H9 (cell line): ENCODE measurements around the gene LAMC1. TPM values are rescaled to one million over a fixed set of nuclear protein-coding genes. Genes with fewer than 3 reads are reported as not detected.

Experiments
- DNase-seq: peaks from one replicate; pipeline ENCODE4 v3.0.0-alpha.2; 2017
- H2AFZ ChIP-seq: one replicate; pipeline ENCODE4 v1.6.1; 2013; ENCODE audit warnings: mild to moderate bottlenecking, low read length, control low read depth, moderate library complexity
- H2AK5ac ChIP-seq: 2 replicates; pipeline ENCODE4 v1.6.1; 2013; ENCODE audit warnings: low read length, control low read depth, mixed read lengths; ENCODE audit not compliant: insufficient read length
- H2BK120ac ChIP-seq: one replicate; pipeline ENCODE4 v1.6.1; 2013; ENCODE audit warnings: low read depth, mild to moderate bottlenecking, low read length, control low read depth, inconsistent platforms; ENCODE audit not compliant: poor library complexity, severe bottlenecking
- H2BK12ac ChIP-seq: 2 replicates; pipeline ENCODE4 v1.6.1; 2013; ENCODE audit warnings: low read length, control low read depth, mixed read lengths, low read depth; ENCODE audit not compliant: insufficient read length
- H2BK15ac ChIP-seq: 2 replicates; pipeline ENCODE4 v1.6.1; 2013; ENCODE audit warnings: low read depth, low read length, control low read depth
- H2BK20ac ChIP-seq: one replicate; pipeline ENCODE4 v1.6.1; 2013; ENCODE audit warnings: low read depth, mild to moderate bottlenecking, low read length, control low read depth, inconsistent platforms; ENCODE audit not compliant: poor library complexity, severe bottlenecking
- H2BK5ac ChIP-seq: 2 replicates; pipeline ENCODE4 v1.6.1; 2013; ENCODE audit warnings: low read length, control low read depth, mixed read lengths; ENCODE audit not compliant: insufficient read length
- H3K14ac ChIP-seq: 2 replicates; pipeline ENCODE4 v1.6.1; 2013; ENCODE audit warnings: low read length, control low read depth; ENCODE audit not compliant: insufficient read depth
- H3K18ac ChIP-seq: 2 replicates; pipeline ENCODE4 v1.6.1; 2013; ENCODE audit warnings: low read depth, mild to moderate bottlenecking, mixed read lengths, low read length, control low read depth; ENCODE audit not compliant: insufficient read length
- H3K23ac ChIP-seq: 2 replicates; pipeline ENCODE4 v1.6.1; 2013; ENCODE audit warnings: low read length, control low read depth, mixed read lengths, low read depth; ENCODE audit not compliant: insufficient read length
- H3K23me2 ChIP-seq: 2 replicates; pipeline ENCODE4 v1.6.1; 2013; ENCODE audit warnings: low read depth, mild to moderate bottlenecking, mixed read lengths, low read length, control low read depth; ENCODE audit not compliant: insufficient read length, poor library complexity, severe bottlenecking
- H3K27ac ChIP-seq: 2 replicates; pipeline ENCODE4 v1.5.1; 2013; ENCODE audit warnings: low read length, control low read depth, mixed read lengths, low read depth; ENCODE audit not compliant: insufficient read length
- H3K27me3 ChIP-seq: 2 replicates; pipeline ENCODE4 v1.6.1; 2013; ENCODE audit warnings: low read length, control low read depth, inconsistent platforms; ENCODE audit not compliant: insufficient read depth
- H3K4ac ChIP-seq: 2 replicates; pipeline ENCODE4 v1.6.1; 2013; ENCODE audit warnings: low read depth, mild to moderate bottlenecking, control low read depth, inconsistent platforms, low read length, moderate library complexity
- H3K4me1 ChIP-seq: 2 replicates; pipeline ENCODE4 v1.6.1; 2013; ENCODE audit warnings: low read length, control low read depth, inconsistent platforms; ENCODE audit not compliant: insufficient read depth
- H3K4me2 ChIP-seq: 2 replicates; pipeline ENCODE4 v1.6.1; 2013; ENCODE audit warnings: low read length, control low read depth, mixed read lengths; ENCODE audit not compliant: insufficient read length, insufficient read depth
- H3K56ac ChIP-seq: 2 replicates; pipeline ENCODE4 v1.6.1; 2013; ENCODE audit warnings: low read depth, mild to moderate bottlenecking, mixed read lengths, low read length, control low read depth; ENCODE audit not compliant: insufficient read length
- H3K79me1 ChIP-seq: 2 replicates; pipeline ENCODE4 v1.6.1; 2013; ENCODE audit warnings: low read depth, mild to moderate bottlenecking, moderate library complexity, low read length, control low read depth, inconsistent platforms; ENCODE audit not compliant: insufficient read depth, poor library complexity, severe bottlenecking
- H3K79me2 ChIP-seq: 2 replicates; pipeline ENCODE4 v1.6.1; 2013; ENCODE audit warnings: low read length, control low read depth, inconsistent platforms; ENCODE audit not compliant: insufficient read depth
- H3K9ac ChIP-seq: 2 replicates; pipeline ENCODE4 v1.6.1; 2013; ENCODE audit warnings: low read length, control low read depth, mixed read lengths; ENCODE audit not compliant: insufficient read length; ENCODE audit errors: extremely low read depth
- H3K9me3 ChIP-seq: one replicate; pipeline ENCODE4 v1.6.1; 2013; ENCODE audit warnings: low read depth, low read length, inconsistent platforms; ENCODE audit not compliant: control insufficient read depth
- H3T11ph ChIP-seq: one replicate; pipeline ENCODE4 v1.6.1; 2013; ENCODE audit warnings: mild to moderate bottlenecking, low read length, control low read depth, inconsistent platforms
- H4K20me1 ChIP-seq: one replicate; pipeline ENCODE4 v1.6.1; 2013; ENCODE audit not compliant: control insufficient read depth, insufficient read length, insufficient read depth
- H4K5ac ChIP-seq: 2 replicates; pipeline ENCODE4 v1.6.1; 2013; ENCODE audit warnings: low read depth, mild to moderate bottlenecking, mixed read lengths, low read length, control low read depth; ENCODE audit not compliant: insufficient read length
- H4K8ac ChIP-seq: replicated peaks from 2 replicates; pipeline ENCODE4 v1.6.1; 2013; ENCODE audit warnings: low read length, control low read depth, mixed read lengths, low read depth; ENCODE audit not compliant: insufficient read length
- H4K91ac ChIP-seq: 2 replicates; pipeline ENCODE4 v1.6.1; 2013; ENCODE audit warnings: low read depth, mild to moderate bottlenecking, moderate library complexity, mixed read lengths, low read length, control low read depth; ENCODE audit not compliant: insufficient read length
- H3K27ac Mint-ChIP-seq, 3 experiments: 2 replicates in 2 of 3; 3 replicates in 1 of 3; pipeline ENCODE4 v1.8.0; 2020 to 2021; ENCODE audit warnings: mixed read lengths in 3 of 3, mild to moderate bottlenecking in 1 of 3, moderate library complexity in 1 of 3
- H3K27me3 Mint-ChIP-seq: 2 replicates; pipeline ENCODE4 v1.8.0; 2021; ENCODE audit warnings: low read depth, mild to moderate bottlenecking, moderate library complexity, mixed read lengths
- H3K36me3 Mint-ChIP-seq, 3 experiments: 2 replicates in 2 of 3; 3 replicates in 1 of 3; pipeline ENCODE4 v1.8.0; 2020 to 2021; ENCODE audit warnings: low read depth in 3 of 3, mixed read lengths in 3 of 3; ENCODE audit not compliant: insufficient read depth in 1 of 3
- H3K4me1 Mint-ChIP-seq, 2 experiments: 2 replicates each; pipeline ENCODE4 v1.8.0; 2020; ENCODE audit warnings: mixed read lengths in 2 of 2
- H3K4me3 Mint-ChIP-seq, 2 experiments: 2 replicates in 1 of 2; 3 replicates in 1 of 2; pipeline ENCODE4 v1.8.0; 2020 to 2021; ENCODE audit warnings: mild to moderate bottlenecking in 2 of 2, mixed read lengths in 2 of 2, moderate library complexity in 1 of 2
- H3K9me3 Mint-ChIP-seq, 2 experiments: 2 replicates in 1 of 2; 3 replicates in 1 of 2; pipeline ENCODE4 v1.8.0; 2020; ENCODE audit warnings: mild to moderate bottlenecking in 2 of 2, mixed read lengths in 2 of 2, moderate library complexity in 1 of 2
- CTCF ChIP-seq: fragments of 200-600 bp; sonication (generic); conservative IDR thresholded peaks from 3 replicates; pipeline ENCODE4 v1.8.0; 2021; ENCODE audit warnings: antibody characterized with exemption, mild to moderate bottlenecking
- WGBS: extraction: QIAGEN DNeasy Blood & Tissue Kit; methylation state at CpG from one replicate; pipeline ENCODE4 v1.1.7; 2013; ENCODE audit warnings: missing lambda C conversion rate, low lambda C conversion rate, mixed read lengths; ENCODE audit not compliant: insufficient read length; ENCODE audit errors: extremely low coverage; 5-methylcytosine and 5-hydroxymethylcytosine counted together
- total RNA-seq: library from RNA; stranded (reverse); gene quantifications from 2 replicates; pipeline ENCODE4 v1.2.1, GENCODE V29; 2021

The LAMC1 gene
- total RNA-seq, 1 experiment from 2014 or later: 96.2 TPM

GRCh38 chr1:183024317-183025009 lies 1.2 kb downstream of the LAMC1 start:
- H3K4me2 ChIP-seq: peak overlapping the region; percentile 81
- H4K20me1 ChIP-seq: no peaks in the 10 kb centered on the region
- DNase-seq: no peak
- H3K23ac ChIP-seq: no peak overlapping the region
- no peak overlapping the region for H3K18ac ChIP-seq
- H2AFZ ChIP-seq: no peak overlapping the region
- H3K9me3 ChIP-seq: no peaks in the 10 kb centered on the region
- no peaks in the 10 kb centered on the region for H3K27me3 ChIP-seq
- Mint-ChIP-seq H3K27ac (peak overlapping the region in 2 of 3 experiments; percentile 41 to 93; a peak in 2 of 7 replicates), H3K36me3 (peaks cover 0 to 3% (median 0%) of the 10 kb centered on the region in 3 experiments; a peak in 2 of 7 replicates), H3K4me3 (peak overlapping the region; percentile 85 to 88), H3K27me3 (peaks cover 6% of the 10 kb centered on the region), H3K4me1 (peaks cover 62 to 66% of the 10 kb centered on the region in 2 experiments), H3K9me3 (no peaks in the 10 kb centered on the region)
- TF ChIP-seq CTCF: no peak
- H2BK120ac ChIP-seq: no peak overlapping the region
- H3T11ph ChIP-seq: no peak overlapping the region
- no peak overlapping the region for H3K56ac ChIP-seq
- H4K8ac ChIP-seq: no peak overlapping the region
- H3K79me1 ChIP-seq: no peaks in the 10 kb centered on the region
- no peak overlapping the region for H2BK15ac ChIP-seq
- no peak overlapping the region for H2BK12ac ChIP-seq
- H3K14ac ChIP-seq: no peak overlapping the region
- H3K23me2 ChIP-seq: peaks cover 23% of the 10 kb centered on the region
- no CpG with 5 or more reads among the region's 14 CpGs for WGBS
- no peak overlapping the region for H3K27ac ChIP-seq
- H2BK20ac ChIP-seq: no peak overlapping the region
- H2AK5ac ChIP-seq: no peak overlapping the region
- H3K4ac ChIP-seq: no peak overlapping the region
- no peak overlapping the region for H4K91ac ChIP-seq
- H3K79me2 ChIP-seq: peaks cover 2% of the 10 kb centered on the region; the same call in 1 of the 2 replicates
- no peak overlapping the region for H4K5ac ChIP-seq
- H2BK5ac ChIP-seq: no peak overlapping the region
- peak overlapping the region; percentile 49 for H3K9ac ChIP-seq
- H3K4me1 ChIP-seq: peaks cover 7% of the 10 kb centered on the region
